WTC11 (cell line): Measurements from ENCODE around the gene CFAP161.

Experiments used
- ARID4B ChIP-seq: sonication (generic); formaldehyde crosslinking; IDR thresholded peaks from 2 replicates; pipeline ENCODE4 v1.8.0; 2023; ENCODE audit warnings: missing genetic modification reagents, mild to moderate bottlenecking, borderline replicate concordance
- ATF1 ChIP-seq: sonication (generic); formaldehyde crosslinking; IDR thresholded peaks from 2 replicates; pipeline ENCODE4 v1.8.1; 2023; ENCODE audit warnings: mild to moderate bottlenecking, moderate library complexity, missing genetic modification reagents
- ATF3 ChIP-seq: sonication (generic); formaldehyde crosslinking; conservative IDR thresholded peaks from 2 replicates; pipeline ENCODE4 v1.8.1; 2022; ENCODE audit warnings: mild to moderate bottlenecking, missing genetic modification reagents
- CBFB ChIP-seq: sonication (generic); formaldehyde crosslinking; IDR thresholded peaks from 2 replicates; pipeline ENCODE4 v1.8.1; 2022; ENCODE audit warnings: mild to moderate bottlenecking, low read depth, missing genetic modification reagents
- CTCF ChIP-seq: fragments of 200-600 bp; IDR thresholded peaks from 2 replicates; pipeline ENCODE4 v1.8.0; 2022; ENCODE audit warnings: antibody characterized with exemption
- IRF1 ChIP-seq: sonication (generic); formaldehyde crosslinking; IDR thresholded peaks from 2 replicates; pipeline ENCODE4 v1.8.0; 2023; ENCODE audit warnings: missing genetic modification reagents
- MAX ChIP-seq: sonication (generic); formaldehyde crosslinking; IDR thresholded peaks from 2 replicates; pipeline ENCODE4 v1.8.0; 2022; ENCODE audit warnings: mild to moderate bottlenecking, missing genetic modification reagents
- NR1H2 ChIP-seq: sonication (generic); formaldehyde crosslinking; IDR thresholded peaks from 2 replicates; pipeline ENCODE4 v1.9.0; 2021; ENCODE audit warnings: mild to moderate bottlenecking, moderate library complexity, missing genetic modification reagents
- USF1 ChIP-seq: sonication (generic); formaldehyde crosslinking; IDR thresholded peaks from 2 replicates; pipeline ENCODE4 v1.8.0; 2022; ENCODE audit warnings: mild to moderate bottlenecking, missing genetic modification reagents
- ZNF121 ChIP-seq: sonication (generic); formaldehyde crosslinking; IDR thresholded peaks from 2 replicates; pipeline ENCODE4 v1.8.0; 2023; ENCODE audit warnings: missing genetic modification reagents
- ZNF219 ChIP-seq: sonication (generic); formaldehyde crosslinking; IDR thresholded peaks from 2 replicates; pipeline ENCODE4 v1.8.0; 2023; ENCODE audit warnings: missing genetic modification reagents, mild to moderate bottlenecking, borderline replicate concordance

- no peak for TF ChIP-seq MAX (CRISPR knock-in tag)
- no peak for TF ChIP-seq ZNF121 (CRISPR knock-in tag)
- TF ChIP-seq CTCF: no peak
- TF ChIP-seq IRF1 (CRISPR knock-in tag): no peak
- no peak for TF ChIP-seq ARID4B (CRISPR knock-in tag)
- TF ChIP-seq ATF3 (CRISPR knock-in tag): no peak
- TF ChIP-seq CBFB: no peak
- no peak for TF ChIP-seq NR1H2
- no peak for TF ChIP-seq ZNF219 (CRISPR knock-in tag)
- no peak for TF ChIP-seq USF1
- TF ChIP-seq ATF1 (CRISPR knock-in tag): no peak
These were observed 55.7 kb downstream of the CFAP161 start for GRCh38 chr15:81189583-81190283.
